Measurements from ENCODE around the gene ZSWIM1.
"Not testable (repeated sequence)": the region's sequence is repeated elsewhere in the genome, so short reads cannot be mapped to it uniquely, and the experiment has no call there.

The ZSWIM1 gene

GRCh38 chr20:45890077-45890984 is 9.3 kb downstream of the ZSWIM1 start:
- DNase-seq = peak; percentile 35 to 44

GRCh38 chr20:45890985-45891983 is 10.3 kb downstream of the ZSWIM1 start, which contains the start of the genes CTSA and NEURL2:
CTSA (plus strand) TSS chr20:45891335; CDS start chr20:45891569, 234 bp downstream.
NEURL2 (minus strand) TSS chr20:45891208; CDS start chr20:45890991, 217 bp downstream.
- DNase-seq = peak; percentile 78 to 86

DNA sequence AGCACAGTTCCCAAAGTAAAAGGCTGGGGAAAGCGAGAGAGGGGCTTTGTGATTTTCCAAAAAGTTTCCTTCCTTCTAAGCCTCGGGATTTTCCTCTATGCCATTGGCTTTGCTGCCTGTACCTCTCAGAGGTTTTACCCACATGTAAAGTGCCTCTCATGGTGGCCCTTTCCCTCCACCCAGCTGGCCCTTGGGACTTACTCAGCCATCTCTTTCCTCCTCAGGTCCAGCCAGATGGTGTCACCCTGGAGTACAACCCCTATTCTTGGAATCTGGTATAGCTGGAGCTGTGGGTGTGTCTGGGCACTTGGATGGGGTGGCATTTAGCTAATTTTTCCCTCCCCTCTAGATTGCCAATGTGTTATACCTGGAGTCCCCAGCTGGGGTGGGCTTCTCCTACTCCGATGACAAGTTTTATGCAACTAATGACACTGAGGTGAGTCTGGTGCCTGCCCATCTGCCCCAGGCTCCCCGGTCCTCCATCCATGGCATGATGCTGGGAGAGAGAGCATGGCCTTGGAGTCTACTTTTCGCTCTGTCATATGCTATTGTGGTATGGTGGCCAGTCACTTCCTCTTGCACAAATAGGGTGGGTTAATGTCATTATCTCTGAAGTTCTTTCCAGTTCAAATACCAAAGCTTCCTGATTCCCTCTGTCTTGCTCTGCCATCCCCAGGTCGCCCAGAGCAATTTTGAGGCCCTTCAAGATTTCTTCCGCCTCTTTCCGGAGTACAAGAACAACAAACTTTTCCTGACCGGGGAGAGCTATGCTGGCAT is 11.2 kb downstream of the ZSWIM1 start:
- DNase-seq = no peak

DNA sequence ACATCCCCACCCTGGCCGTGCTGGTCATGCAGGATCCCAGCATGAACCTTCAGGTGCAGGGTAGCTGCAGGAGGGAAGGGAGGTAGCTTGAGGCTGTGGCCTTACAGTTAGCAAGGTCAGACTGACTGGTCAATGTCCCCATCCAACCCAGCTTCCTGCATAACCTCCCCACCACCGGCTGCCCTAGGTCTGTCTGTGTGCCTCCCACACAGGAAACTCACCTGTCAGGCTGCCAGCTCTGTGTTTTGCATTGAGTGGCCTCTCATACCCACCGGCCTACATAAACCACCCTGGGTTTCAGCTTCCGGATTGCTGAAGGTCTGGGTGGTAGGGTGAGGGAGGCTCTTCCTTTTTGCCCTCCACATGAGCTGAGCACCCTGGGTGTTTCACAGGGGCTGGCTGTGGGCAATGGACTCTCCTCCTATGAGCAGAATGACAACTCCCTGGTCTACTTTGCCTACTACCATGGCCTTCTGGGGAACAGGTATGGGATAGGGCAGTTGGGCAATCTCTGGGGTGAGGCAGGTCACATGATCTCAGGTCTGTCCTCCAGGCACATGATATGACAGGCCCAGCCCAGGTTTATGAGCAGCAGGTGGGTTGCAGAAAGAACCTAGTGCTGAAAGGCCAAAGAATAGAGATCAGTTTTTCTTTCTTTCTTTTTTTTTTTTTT is 11.9 kb downstream of the ZSWIM1 start:
- DNase-seq = no peak

- no peak for DNase-seq
These were observed 12.8 kb downstream of the ZSWIM1 start for GRCh38 chr20:45893831-45894230.

GRCh38 chr20:45894797-45895196 is 13.8 kb downstream of the ZSWIM1 start:
- no peak for DNase-seq

GRCh38 chr20:45896641-45897161 is 15.7 kb downstream of the ZSWIM1 start:
- DNase-seq = no peak

DNA sequence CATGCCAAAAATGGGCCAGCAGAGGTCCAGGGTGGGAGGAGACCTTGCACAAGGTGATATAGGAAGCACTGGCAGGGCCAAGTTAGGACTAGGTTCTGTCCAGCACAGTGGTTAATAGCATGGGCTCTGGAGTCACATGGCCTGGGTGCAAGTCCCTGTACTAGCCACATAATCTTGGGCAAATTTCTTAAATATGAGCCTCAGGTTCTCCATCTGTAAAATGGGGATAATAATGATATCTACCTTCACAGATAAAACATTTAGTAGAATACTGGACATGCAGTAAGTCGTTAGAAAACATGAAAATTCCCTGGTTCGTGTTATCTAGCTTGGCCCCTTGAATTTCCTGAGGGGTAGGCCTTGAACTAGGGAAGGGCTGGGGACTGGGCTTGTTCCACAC is 16.3 kb downstream of the ZSWIM1 start:
- DNase-seq = no peak

- DNase-seq = no peak
These were observed 16.7 kb downstream of the ZSWIM1 start for GRCh38 chr20:45897692-45898091.

GRCh38 chr20:45898285-45898684 is 17.3 kb downstream of the ZSWIM1 start:
- DNase-seq = no peak

DNA sequence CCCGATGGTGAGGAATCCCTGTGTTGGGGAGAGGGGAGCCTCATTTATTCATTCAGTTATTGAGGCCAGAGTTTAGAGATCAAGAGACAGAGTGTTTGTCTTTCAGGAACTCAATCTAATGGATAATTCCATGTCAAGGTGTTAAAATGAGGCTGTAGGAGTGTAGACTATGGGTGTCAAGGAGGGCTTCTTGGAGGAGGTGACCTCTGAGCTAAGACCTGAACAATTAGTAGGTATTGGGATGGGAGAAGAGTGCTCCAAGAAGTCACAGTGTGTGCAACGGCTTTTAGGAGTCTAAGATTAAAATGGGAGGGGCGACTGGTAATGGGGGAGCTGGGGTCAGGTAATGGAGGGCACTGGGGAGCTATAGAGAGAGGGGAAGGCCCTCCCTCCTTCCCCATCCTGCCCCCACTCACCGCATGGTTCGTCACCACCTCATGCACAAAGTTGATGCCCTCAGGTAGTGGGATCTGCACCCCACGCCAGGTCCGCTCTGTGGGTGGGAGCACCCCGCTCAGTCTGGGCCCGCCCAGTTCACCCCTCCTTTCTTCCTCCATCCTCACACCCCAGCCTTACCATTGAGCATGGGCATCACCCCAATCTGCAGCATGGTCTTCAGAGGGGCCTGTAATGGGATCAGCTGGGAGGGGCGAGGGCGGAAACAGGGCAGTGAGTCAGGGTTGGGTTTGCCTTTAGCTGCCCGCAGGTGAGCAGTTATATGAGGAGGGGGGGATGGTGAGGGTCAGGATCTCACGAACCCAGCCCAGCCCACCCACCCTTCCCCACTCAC is 18.2 kb downstream of the ZSWIM1 start:
- no peak for DNase-seq

- not testable (repeated sequence) for DNase-seq
These were observed 20.3 kb downstream of the ZSWIM1 start for GRCh38 chr20:45901332-45901731.

DNA sequence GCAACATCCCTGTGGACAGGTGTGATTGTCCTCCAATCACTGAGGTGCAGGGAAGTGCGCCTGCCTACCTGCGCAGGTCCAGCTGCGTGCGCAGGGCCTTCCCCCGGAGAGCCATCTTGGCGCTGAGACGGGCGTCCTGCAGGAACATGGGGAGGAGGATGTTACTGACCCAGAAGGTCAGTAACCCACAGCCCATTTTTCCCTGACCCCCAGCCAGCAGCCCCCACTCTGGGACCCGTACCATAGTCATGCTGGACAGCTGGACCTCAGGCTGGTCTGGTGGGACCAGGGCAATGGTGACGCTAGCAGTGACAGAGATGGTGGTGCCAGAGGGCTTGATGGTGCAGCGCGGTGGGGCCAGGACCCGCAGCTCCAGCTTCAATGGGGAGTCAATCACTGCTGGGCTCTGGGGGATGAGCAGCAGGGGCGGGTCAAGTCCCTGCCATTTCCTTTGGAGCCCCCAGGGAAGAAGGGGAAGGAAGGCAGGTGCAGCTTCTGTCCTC is 21.2 kb downstream of the ZSWIM1 start:
- DNase-seq = no peak

- no peak for DNase-seq
These were observed 23.8 kb downstream of the ZSWIM1 start for GRCh38 chr20:45904583-45905504.

GRCh38 chr20:45905505-45906079 is 24.6 kb downstream of the ZSWIM1 start:
- no peak for DNase-seq

- no peak for DNase-seq
These were observed 26.4 kb downstream of the ZSWIM1 start for GRCh38 chr20:45907219-45907948.

GRCh38 chr20:45908084-45908483 is 27.1 kb downstream of the ZSWIM1 start:
- DNase-seq = no peak

GRCh38 chr20:45909336-45909808 is 28.3 kb downstream of the ZSWIM1 start:
- DNase-seq = no peak
